NCI-H69 (cell line): ENCODE results near the gene MYLK3.
"Not testable (repeated sequence)": the region's sequence is repeated elsewhere in the genome, so short reads cannot be mapped to it uniquely, and the experiment has no call there.

Experiments
- DNase-seq: peaks from one replicate; lab custom pipeline; 2025; lab: John Stamatoyannopoulos, UW

Gene MYLK3

DNA sequence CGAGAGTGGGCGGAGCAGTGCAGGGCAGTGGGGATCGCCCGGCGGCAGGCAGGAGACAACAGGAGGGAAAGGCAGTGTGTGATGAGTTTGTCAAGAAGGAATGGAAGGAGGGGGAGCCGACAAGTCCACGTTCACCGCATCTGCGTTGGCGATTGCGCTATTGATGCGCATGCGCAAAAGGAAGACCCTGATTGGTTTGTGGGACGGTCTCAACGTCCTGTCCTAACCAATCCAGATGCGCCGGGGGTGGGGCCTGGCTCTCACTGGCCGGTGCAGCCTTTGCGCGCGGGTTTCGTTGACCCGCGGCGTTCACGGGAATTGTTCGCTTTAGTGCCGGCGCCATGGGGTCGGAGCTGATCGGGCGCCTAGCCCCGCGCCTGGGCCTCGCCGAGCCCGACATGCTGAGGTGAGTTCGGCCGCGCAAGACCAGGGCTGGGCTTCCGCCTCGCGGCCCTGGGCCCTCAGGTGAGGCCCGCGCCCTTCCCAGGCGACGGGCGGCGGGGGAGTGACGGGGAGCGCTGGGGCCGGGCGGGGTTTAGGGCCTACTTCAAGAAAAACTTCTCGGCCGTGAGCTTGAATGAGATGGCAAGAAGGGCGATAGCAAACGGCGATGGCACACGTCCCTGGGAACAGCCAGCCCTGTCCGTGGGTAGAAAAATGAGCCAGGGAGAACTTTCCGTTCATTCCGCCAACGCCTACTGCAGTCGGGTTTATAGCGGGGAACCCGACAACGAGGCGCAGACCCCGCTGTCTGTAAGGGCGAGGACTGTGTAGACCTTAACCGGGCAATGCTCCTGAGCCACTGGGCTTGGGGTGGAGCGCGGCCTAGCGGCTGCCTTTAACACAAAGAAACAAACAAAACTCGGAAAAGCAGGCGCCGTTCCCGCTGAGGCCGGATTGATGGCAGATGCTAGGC, 58.5 kb downstream of the MYLK3 start, which contains the start of gene ORC6:
ORC6 (plus strand) TSS at position 295 of the 916 bp plus-strand sequence; CDS start at position 342, 47 bp downstream.
- peak; percentile 95 for DNase-seq

DNA sequence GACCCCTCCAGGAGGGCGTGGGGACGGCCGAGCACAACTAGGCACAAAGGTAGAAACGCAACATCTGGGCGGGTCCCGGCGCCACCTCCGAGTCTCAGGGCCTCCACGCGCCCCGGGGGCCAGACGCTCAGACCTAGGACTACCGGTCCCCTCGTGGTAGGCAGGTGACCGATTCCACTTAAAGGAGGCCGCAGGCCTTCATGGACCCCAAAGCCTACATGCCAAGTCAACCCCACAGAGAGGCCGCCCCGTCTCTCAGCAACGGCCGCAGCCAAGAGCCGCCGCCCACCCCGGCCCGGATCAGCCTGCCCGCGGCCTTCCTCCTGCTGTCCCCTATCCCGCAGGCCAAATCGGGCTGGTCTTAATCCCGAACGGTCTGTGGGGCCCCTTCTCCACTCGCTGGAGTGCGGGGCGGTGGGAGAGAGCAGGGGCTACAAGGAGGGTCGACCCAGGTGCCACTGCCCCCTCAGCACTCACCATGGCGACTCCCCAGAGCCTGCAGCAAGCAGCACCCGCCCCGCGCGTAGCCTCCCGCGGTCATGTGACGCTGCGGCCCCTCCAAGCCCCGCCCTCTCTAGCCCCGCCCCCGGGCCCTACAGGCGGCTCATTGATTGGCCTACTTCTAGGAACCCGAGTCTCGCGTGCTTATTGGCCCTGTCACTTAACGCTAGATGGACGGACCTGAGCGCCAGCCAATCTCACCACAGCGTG, 59.3 kb downstream of the MYLK3 start, which contains the start of gene VPS35:
VPS35 (minus strand) TSS at position 525 of the 711 bp plus-strand sequence; CDS start at position 480, 45 bp downstream.
- peak; percentile 97 for DNase-seq

DNA sequence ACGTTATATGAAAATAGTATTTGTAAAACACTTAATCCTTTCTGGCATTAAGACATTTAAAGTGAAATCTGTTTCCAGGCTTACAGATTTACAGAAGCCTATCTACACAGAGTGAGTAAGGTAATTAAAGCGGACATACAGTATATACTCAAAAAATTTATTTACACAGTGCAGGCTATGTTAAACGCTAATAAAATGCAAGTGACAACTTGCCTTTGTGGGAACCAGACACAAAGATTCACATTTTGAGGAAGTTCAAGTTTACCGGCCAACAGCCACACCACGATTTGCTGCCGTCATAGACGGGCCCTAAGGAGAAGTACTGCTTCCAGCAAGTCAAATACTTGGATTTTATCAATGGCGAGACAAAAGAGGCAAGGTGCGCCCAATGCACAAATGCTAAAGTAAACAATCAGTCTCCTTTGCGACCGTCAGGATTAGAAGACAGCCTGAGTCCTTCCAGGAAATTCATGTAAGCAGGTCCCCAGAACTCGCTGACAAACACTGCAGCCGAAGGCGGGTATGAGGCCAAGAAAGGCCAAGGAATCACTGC, 60.0 kb downstream of the MYLK3 start:
- no peak for DNase-seq

DNA sequence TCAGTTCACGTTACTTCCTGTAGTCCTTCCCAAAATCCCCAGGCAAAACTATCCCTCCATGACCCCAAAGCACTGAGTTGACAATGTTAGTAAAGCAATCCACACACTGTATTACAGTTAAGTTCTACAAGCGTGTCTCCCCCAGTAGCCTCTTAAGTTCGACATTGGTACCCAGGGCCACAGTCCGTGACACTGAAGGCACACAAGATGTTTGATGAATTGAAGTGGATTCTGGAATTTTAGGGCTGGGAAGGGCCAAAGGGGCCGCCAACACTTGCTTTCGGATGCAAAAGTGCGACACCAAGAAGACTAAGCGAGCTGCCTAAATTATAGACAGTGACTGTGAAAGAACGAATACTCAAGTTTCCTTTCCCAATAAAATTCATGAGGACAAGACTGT, 60.7 kb downstream of the MYLK3 start:
- DNase-seq, result no peak

DNA sequence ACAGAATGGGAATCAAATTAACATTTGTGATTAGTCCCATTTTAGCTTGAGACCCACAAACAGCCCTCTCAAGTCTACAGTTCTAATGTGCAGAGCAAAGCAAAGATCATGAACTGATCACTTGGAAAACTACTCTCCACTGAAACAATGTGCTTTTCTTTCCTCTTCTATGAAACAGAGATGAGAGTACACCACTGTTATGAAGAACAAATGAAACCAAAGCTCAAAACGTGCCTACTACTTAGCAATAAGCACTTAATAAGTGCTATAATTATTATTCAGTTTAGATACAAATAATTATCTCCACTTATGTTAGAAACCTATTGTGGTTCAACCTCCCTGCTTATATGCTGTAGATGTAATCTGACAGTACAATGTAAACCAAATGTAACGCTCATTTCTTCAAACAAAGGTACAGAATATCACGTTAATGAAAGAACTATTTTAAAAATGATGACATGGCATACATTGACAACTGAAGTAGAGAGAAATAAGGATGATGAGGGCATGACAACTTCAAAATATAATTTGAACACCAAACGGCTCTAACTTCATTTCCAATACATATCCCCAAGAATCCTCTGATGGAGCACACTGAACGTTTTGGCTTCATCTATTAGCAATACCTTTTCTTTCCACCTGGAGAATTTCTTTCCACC, 61.2 kb downstream of the MYLK3 start:
- no peak for DNase-seq

DNA sequence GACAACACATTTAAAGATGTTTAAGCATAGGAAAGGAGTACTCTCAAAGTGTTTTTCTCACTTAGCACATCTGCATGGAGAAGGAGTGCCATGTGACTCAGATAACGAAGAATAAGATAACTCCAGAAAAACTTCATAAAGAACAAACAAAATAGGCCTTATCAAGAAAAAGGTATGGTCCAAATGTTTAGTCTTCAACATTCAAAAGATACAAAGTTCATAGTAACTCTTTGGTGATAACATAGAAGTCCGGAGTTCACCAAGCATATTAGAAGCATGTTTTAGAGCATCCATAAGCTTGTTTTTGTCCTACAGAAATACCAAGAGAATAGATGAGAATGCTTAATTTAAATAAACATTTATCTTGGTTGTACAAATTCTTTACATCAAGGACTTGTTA, 66.3 kb downstream of the MYLK3 start:
- not testable (repeated sequence) for DNase-seq

DNA sequence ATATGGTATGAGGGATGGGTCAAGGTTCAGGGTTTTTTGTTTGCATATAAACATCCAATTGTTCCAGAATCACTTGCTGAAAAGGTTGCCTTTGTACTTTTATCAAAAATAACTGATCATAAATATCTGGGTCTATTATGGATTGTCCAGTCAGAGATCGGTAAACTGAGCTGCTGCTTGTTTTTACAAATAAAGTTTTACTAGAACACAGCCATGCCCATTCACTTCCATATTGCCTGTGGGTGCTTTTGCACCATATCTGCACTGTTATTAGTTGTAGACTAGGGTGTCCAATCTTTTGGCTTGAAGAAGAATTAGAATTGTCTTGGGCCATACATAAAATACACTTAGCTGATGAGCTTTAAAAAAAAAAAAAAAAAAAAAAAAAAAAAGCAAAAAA, 70.2 kb downstream of the MYLK3 start:
- DNase-seq, result not testable (repeated sequence)

DNA sequence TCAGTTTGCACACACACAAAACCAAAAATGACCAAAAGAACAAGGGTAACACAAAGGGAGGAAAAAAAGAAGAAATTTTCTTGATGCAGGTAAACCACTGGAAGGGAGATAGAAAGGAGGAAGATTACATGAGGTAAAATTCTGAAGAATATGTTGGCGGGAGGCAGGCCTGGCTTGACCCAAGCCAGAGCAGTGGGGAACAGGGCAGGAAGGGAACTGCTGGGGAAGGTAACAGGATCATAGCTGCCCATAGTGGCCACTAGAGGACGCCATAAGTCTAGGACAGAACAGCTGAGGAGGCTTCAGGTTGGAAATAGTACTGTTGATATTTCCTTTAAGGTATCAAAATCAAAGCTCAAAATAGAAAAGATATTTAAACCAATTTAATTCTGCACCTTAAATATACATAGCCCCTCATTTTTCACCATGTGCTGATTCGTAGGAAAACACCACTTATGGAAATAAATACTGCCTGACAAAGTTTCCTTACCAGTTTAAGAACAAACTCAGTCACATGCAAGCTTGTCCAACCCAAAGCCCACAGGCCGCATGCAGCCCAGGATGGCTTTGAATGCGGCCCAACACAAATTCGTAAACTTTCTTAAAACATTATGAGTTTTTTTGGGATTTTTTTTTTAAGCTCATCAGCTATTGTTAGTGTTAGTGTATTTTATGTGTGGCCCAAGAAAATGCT, 74.7 kb downstream of the MYLK3 start:
- DNase-seq, result peak; percentile 64

DNA sequence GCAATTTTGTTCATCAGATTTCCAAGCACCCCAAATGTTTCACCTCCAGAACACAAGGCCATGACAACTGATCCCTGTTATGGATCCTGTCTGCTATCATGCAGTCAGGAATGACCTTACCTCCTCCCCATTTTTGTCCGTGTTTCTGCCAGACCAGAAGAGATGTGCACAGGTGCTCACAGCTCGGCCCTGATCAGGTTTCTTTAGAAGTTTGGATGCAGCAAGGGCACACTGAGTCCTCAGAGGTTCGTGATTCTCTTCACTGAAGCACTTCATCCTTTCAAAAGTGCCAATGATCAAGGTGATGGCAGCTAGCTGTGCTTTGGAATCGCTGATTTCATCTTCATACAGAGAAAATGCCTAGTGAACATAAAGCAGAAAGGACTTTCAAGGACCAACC, 86.0 kb downstream of the MYLK3 start:
- no peak for DNase-seq

DNA sequence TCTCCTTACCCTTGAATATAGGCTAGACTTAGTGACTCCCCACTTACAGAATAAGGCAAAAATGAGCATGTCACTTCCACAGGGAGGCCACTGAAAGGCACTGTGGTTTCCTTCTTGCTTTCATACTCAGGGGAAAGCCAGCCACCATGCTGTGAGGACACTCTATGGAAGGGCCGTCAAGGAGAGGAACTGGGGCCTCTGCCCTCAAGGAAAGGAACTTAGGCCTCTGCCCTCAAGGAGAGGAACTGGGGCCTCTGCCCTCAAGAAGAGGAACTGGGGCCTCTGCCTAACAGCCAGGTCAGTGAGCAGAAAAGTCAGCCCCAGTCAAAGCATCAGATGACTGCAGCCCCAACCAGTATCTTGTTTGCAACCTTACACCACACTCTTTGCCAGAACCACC, 89.2 kb downstream of the MYLK3 start:
- DNase-seq, result no peak
